AG09319 (cell line): Measurements from ENCODE around the gene ZNF226.
A peak's percentile ranks its signal among the peaks of the same experiment; 100 is the strongest.
"Not testable (repeated sequence)": the region's sequence is repeated elsewhere in the genome, so short reads cannot be mapped to it uniquely, and the experiment has no call there.

Source experiments
- DNase-seq: peaks from one replicate; pipeline ENCODE4 v3.0.0-alpha.2; 2010; ENCODE audit warnings: low read depth; ENCODE audit errors: extremely low read depth
- CTCF ChIP-seq: IDR thresholded peaks from 2 replicates; pipeline ENCODE4 v1.5.1; 2011; ENCODE audit warnings: low read depth, mild to moderate bottlenecking, inconsistent platforms, low read length, moderate library complexity

The ZNF226 gene

GRCh38 chr19:44192127-44192526, 27.2 kb downstream of the ZNF226 start:
- no peak for DNase-seq
- TF ChIP-seq CTCF: no peak

- no peak for TF ChIP-seq CTCF
- DNase-seq: no peak
Observed at GRCh38 chr19:44196772-44197171, 31.9 kb downstream of the ZNF226 start.

GRCh38 chr19:44202470-44202869, 37.6 kb downstream of the ZNF226 start:
- no peak for TF ChIP-seq CTCF
- no peak for DNase-seq

- DNase-seq: no peak
- TF ChIP-seq CTCF: no peak
Observed at GRCh38 chr19:44202974-44203373, 38.1 kb downstream of the ZNF226 start.

- not testable (repeated sequence) for DNase-seq
Observed at GRCh38 chr19:44203877-44204276, 39.0 kb downstream of the ZNF226 start.

- no peak for DNase-seq
- no peak for TF ChIP-seq CTCF
Observed at GRCh38 chr19:44204772-44205171, 39.9 kb downstream of the ZNF226 start.

- TF ChIP-seq CTCF: no peak
- DNase-seq: peak; percentile 85
Observed at GRCh38 chr19:44207126-44207803, 42.4 kb downstream of the ZNF226 start.

- peak; percentile 91 for DNase-seq
- no peak for TF ChIP-seq CTCF
Observed at GRCh38 chr19:44212250-44212865, 47.5 kb downstream of the ZNF226 start, which contains the start of gene ZNF227. TSS of gene ZNF227 (plus strand) at chr19:44212532. CDS start at chr19:44217793, 5,261 bp downstream.
